Endothelial cell of umbilical vein (primary cell): ENCODE measurements around the gene GLYATL1. TPM values are rescaled to one million over a fixed set of nuclear protein-coding genes. Genes with fewer than 3 reads are reported as not detected.

Source experiments
- BruUV-seq: library from RNA; stranded (reverse); fragments of 400-500 nt; replicated peaks from 2 replicates; lab custom pipeline; 2021; lab: Mats Ljungman, UMichigan
- CTCF ChIA-PET: fragments of 300-600, 350-600 bp; sonication (Branson Sonifier 250); formaldehyde crosslinking; loops from one replicate; lab custom pipeline; 2021; ENCODE audit warnings: antibody characterized with exemption, inconsistent platforms; lab: Charles Lee
- POLR2A ChIA-PET: fragments of 300-600, 350-600 bp; sonication (Branson Sonifier 250); formaldehyde crosslinking; loops from one replicate; lab custom pipeline; 2021; ENCODE audit warnings: antibody characterized with exemption, inconsistent platforms; lab: Charles Lee
- DNase-seq: peaks from one replicate; pipeline ENCODE4 v3.0.0-alpha.2; 2011; ENCODE audit warnings: low read depth, low spot score
- FAIRE-seq: peaks from 2 replicates; lab custom pipeline; 2011; peaks lifted over from hg19 to GRCh38; lab: Jason Lieb, UNC
- H2AFZ ChIP-seq: 2 replicates; pipeline ENCODE4 v1.6.0; 2012; ENCODE audit warnings: low read depth, low read length, control low read depth, inconsistent platforms
- H3K27ac ChIP-seq: 2 replicates; pipeline ENCODE4 v1.5.1; 2011; ENCODE audit warnings: low read depth, mild to moderate bottlenecking, control low read depth, low read length, moderate library complexity; ENCODE audit not compliant: insufficient read depth
- H3K27me3 ChIP-seq, 2 experiments: 2 replicates each; pipeline versions ENCODE4 v1.6.0 to v1.6.1; 2011; ENCODE audit warnings: low read length in 2 of 2, mixed read lengths in 1 of 2; ENCODE audit not compliant: control insufficient read depth in 2 of 2, insufficient read depth in 2 of 2
- H3K36me3 ChIP-seq, 2 experiments: 2 replicates in 1 of 2; 3 replicates in 1 of 2; pipeline ENCODE4 v1.5.1; 2011; ENCODE audit warnings: low read length in 2 of 2, mild to moderate bottlenecking in 1 of 2, moderate library complexity in 1 of 2; ENCODE audit not compliant: control insufficient read depth in 2 of 2, insufficient read depth in 2 of 2; ENCODE audit errors: extremely low read depth in 1 of 2
- H3K4me1 ChIP-seq: 3 replicates; pipeline ENCODE4 v1.5.1; 2011; ENCODE audit warnings: mild to moderate bottlenecking, low read length; ENCODE audit not compliant: control insufficient read depth, insufficient read depth; ENCODE audit errors: extremely low read depth
- H3K4me2 ChIP-seq: 2 replicates; pipeline ENCODE4 v1.6.1; 2011; ENCODE audit warnings: low read length, control low read depth, mixed read lengths; ENCODE audit not compliant: insufficient read depth
- H3K4me3 ChIP-seq, 3 experiments: fragments of 200-600 bp in 1 of 3; sonication (generic), shearing (Covaris generic) in 1 of 3; replicated peaks in 1 of 3; 2 replicates each; pipeline ENCODE4 v1.5.1; 2011 to 2016; ENCODE audit warnings: control low read depth in 3 of 3, low read length in 3 of 3, mild to moderate bottlenecking in 2 of 3, inconsistent platforms in 1 of 3, low read depth in 1 of 3, moderate library complexity in 1 of 3; ENCODE audit not compliant: insufficient read depth in 1 of 3
- H3K79me2 ChIP-seq: 2 replicates; pipeline ENCODE4 v1.6.0; 2012; ENCODE audit warnings: low read length, inconsistent platforms; ENCODE audit not compliant: control insufficient read depth, insufficient read depth
- H3K9ac ChIP-seq: replicated peaks from 2 replicates; pipeline ENCODE3; 2011; ENCODE audit warnings: low read length, control low read depth; ENCODE audit not compliant: insufficient read depth; ENCODE audit errors: extremely low read depth
- H3K9me1 ChIP-seq: replicated peaks from 3 replicates; pipeline ENCODE4 v1.6.0; 2011; ENCODE audit warnings: mild to moderate bottlenecking, low read length; ENCODE audit not compliant: control insufficient read depth, insufficient read depth; ENCODE audit errors: extremely low read depth
- H3K9me3 ChIP-seq: replicated peaks from 2 replicates; pipeline ENCODE4 v1.5.1; 2012; ENCODE audit warnings: low read length, inconsistent platforms; ENCODE audit not compliant: control insufficient read depth, insufficient read depth
- H4K20me1 ChIP-seq: replicated peaks from 2 replicates; pipeline ENCODE3; 2011; ENCODE audit warnings: mild to moderate bottlenecking, low read length; ENCODE audit not compliant: control insufficient read depth, insufficient read depth; ENCODE audit errors: extremely low read depth
- CTCF ChIP-seq, 2 donors: IDR thresholded peaks; 1 replicate in 1 of 2; 2 replicates in 1 of 2; pipeline ENCODE4 v1.5.1; 2011; ENCODE audit warnings: low read length in 2 of 2, mild to moderate bottlenecking in 2 of 2, moderate library complexity in 2 of 2, control low read depth in 1 of 2, inconsistent platforms in 1 of 2, low read depth in 1 of 2; ENCODE audit not compliant: insufficient read depth in 1 of 2; ENCODE audit errors: extremely low read depth in 1 of 2
- EZH2 ChIP-seq: IDR thresholded peaks from 2 replicates; pipeline ENCODE4 v1.6.1; 2012; ENCODE audit warnings: borderline replicate concordance, low read depth, mild to moderate bottlenecking, moderate library complexity, low read length, inconsistent platforms; ENCODE audit not compliant: severe bottlenecking
- FOS ChIP-seq: IDR thresholded peaks from 2 replicates; pipeline ENCODE4 v1.6.1; 2011; ENCODE audit warnings: mild to moderate bottlenecking, low read length, moderate library complexity, borderline replicate concordance; ENCODE audit not compliant: insufficient read depth
- GATA2 ChIP-seq: IDR thresholded peaks from 2 replicates; pipeline ENCODE4 v1.7.0; 2011; ENCODE audit warnings: low read depth, mild to moderate bottlenecking, moderate library complexity, mixed read lengths, low read length; ENCODE audit not compliant: insufficient read length, insufficient read depth
- JUN ChIP-seq: IDR thresholded peaks from 2 replicates; pipeline ENCODE4 v1.6.1; 2011; ENCODE audit warnings: borderline replicate concordance, low read depth; ENCODE audit not compliant: insufficient read length, insufficient read depth
- MAX ChIP-seq: IDR thresholded peaks from 2 replicates; pipeline ENCODE4 v1.6.1; 2011; ENCODE audit not compliant: insufficient read depth, insufficient read length
- MYC ChIP-seq: IDR thresholded peaks from one replicate; pipeline ENCODE4 v1.6.1; 2011; ENCODE audit warnings: mild to moderate bottlenecking, low read depth, low read length
- POLR2A ChIP-seq: IDR thresholded peaks from 2 replicates; pipeline ENCODE4 v1.6.1; 2012; ENCODE audit warnings: low read depth, mild to moderate bottlenecking, control low read depth, low read length
- POLR2AphosphoS5 ChIP-seq: IDR thresholded peaks from 2 replicates; pipeline ENCODE4 v1.6.1; 2012; ENCODE audit warnings: low read depth, mild to moderate bottlenecking, control low read depth, low read length, moderate library complexity; ENCODE audit not compliant: insufficient read depth
- dilution Hi-C: fragments of 300-500 bp; cut with MboI; formaldehyde crosslinking; loops from one replicate; pipeline ENCODE4 v1.15.0; 2019; ENCODE audit warnings: low sequenced_read_pairs; ENCODE audit not compliant: extremely low pct_ligation_motif_present
- intact Hi-C: fragments of 100-400 bp; cut with micrococcal nuclease; formaldehyde crosslinking; loops from one replicate; pipeline ENCODE4 v1.10.0; 2022
- polyA plus RNA-seq, 4 experiments: library from polyadenylated mRNA; depleted of rRNA in 3 of 4; stranded (reverse) in 3 of 4; unstranded in 1 of 4; fragments of >200 nt; gene quantifications; 2 replicates each; pipeline versions ENCODE4 v1.2.1 to v1.2.3, GENCODE V29; 2011 to 2012; ENCODE audit warnings: missing spikeins in 1 of 4
- total RNA-seq: library from RNA; stranded (reverse); gene quantifications from 2 replicates; pipeline ENCODE4 v1.2.3, GENCODE V29; 2021

GLYATL1 gene
- total and polyA plus RNA-seq, 2 donors (not counting 3 experiments of a cell fraction or from before 2014, with no cell fraction given), result not detected

GRCh38 chr11:58933661-58934060 lies 5.6 kb upstream of the GLYATL1 start:
- Histone ChIP-seq H3K4me1 (no peaks in the 10 kb centered on the region), H3K9me1 (no peaks in the 10 kb centered on the region), H3K36me3 (no peaks in the 10 kb centered on the region), H3K79me2 (no peaks in the 10 kb centered on the region), H3K27ac (no peak overlapping the region), H2AFZ (no peak overlapping the region), H4K20me1 (no peaks in the 10 kb centered on the region), H3K9ac (no peak overlapping the region), H3K9me3 (no peaks in the 10 kb centered on the region), H3K4me2 (no peak overlapping the region), H3K27me3 (no peaks in the 10 kb centered on the region), H3K4me3 (no peak overlapping the region)
- ChIA-PET POLR2A (no interaction called here), CTCF (no interaction called here)
- intact Hi-C loops, result no loop called here
- BruUV-seq, result no TSS peak
- dilution Hi-C loops, result no loop called here
- TF ChIP-seq MAX (no peak), CTCF (IDR thresholded peaks at IDR 0.05; ENCODE audit: extremely low read depth in 1 of 2, insufficient read depth in 1 of 2, low read depth in 1 of 2, low read length in 2 of 2) (no peak), MYC (no peak), POLR2AphosphoS5 (no peak), FOS (no peak), POLR2A (no peak), GATA2 (no peak), JUN (no peak), EZH2 (no peak)
- FAIRE-seq (no peak), DNase-seq (no peak)
